ENCODE data around the gene ARHGAP26. TPM values are rescaled to one million over a fixed set of nuclear protein-coding genes. Genes with fewer than 3 reads are reported as not detected.
A peak's percentile ranks its signal among the peaks of the same experiment; 100 is the strongest.

Gene ARHGAP26
- total and polyA plus RNA-seq, 4 donors, result 5.4 to 52.3 (median 30.4) TPM

GRCh38 chr5:143056792-143057579 lies 286.8 kb downstream of the ARHGAP26 start:
- no peaks in the 10 kb centered on the region for H3K27me3 ChIP-seq (ENCODE audit: control insufficient read depth in 3 of 3, insufficient read depth in 3 of 3, low read length in 2 of 3)
- H3K27ac ChIP-seq (ENCODE audit: low read depth in 1 of 2, low read length in 1 of 2), result peak overlapping the region in 1 of 2 donors; percentile 79
- ATAC-seq (ENCODE audit: insufficient read depth, low FRiP score) (no peak), DNase-seq (no peak)
- H3K4me3 ChIP-seq, result no peak overlapping the region
- no peaks in the 10 kb centered on the region for H3K9me3 ChIP-seq (ENCODE audit: control insufficient read depth in 4 of 4, insufficient read depth in 3 of 4, low read length in 3 of 4)
- no peak for TF ChIP-seq CTCF (IDR thresholded peaks at IDR 0.05; ENCODE audit: control extremely low read depth, extremely low read depth)
- H3K9ac ChIP-seq (ENCODE audit: insufficient read depth in 1 of 2, low read length in 2 of 2), result no peak overlapping the region
- peaks cover 0 to 18% (median 1%) of the 10 kb centered on the region in 4 donors for H3K36me3 ChIP-seq (ENCODE audit: control insufficient read depth in 4 of 4, insufficient read depth in 4 of 4, low read length in 4 of 4)
- WGBS, 2 donors, result 78 to 87% methylated on average over 2 of the region's 2 CpGs
- peaks cover 0 to 20% (median 12%) of the 10 kb centered on the region in 5 donors for H3K4me1 ChIP-seq (ENCODE audit: control insufficient read depth in 5 of 5, insufficient read depth in 5 of 5, low read length in 5 of 5)

GRCh38 chr5:143057580-143057999 lies 287.4 kb downstream of the ARHGAP26 start:
- WGBS, 2 donors, result 73 to 80% methylated on average over 3 of the region's 3 CpGs
- no peak for TF ChIP-seq CTCF (IDR thresholded peaks at IDR 0.05; ENCODE audit: control extremely low read depth, extremely low read depth)
- no peaks in the 10 kb centered on the region for H3K9me3 ChIP-seq (ENCODE audit: control insufficient read depth in 4 of 4, insufficient read depth in 3 of 4, low read length in 3 of 4)
- DNase-seq, result no peak
- peaks cover 0 to 21% (median 12%) of the 10 kb centered on the region in 5 donors for H3K4me1 ChIP-seq (ENCODE audit: control insufficient read depth in 5 of 5, insufficient read depth in 5 of 5, low read length in 5 of 5)
- H3K4me3 ChIP-seq, result no peak overlapping the region
- no peak overlapping the region for H3K9ac ChIP-seq (ENCODE audit: insufficient read depth in 1 of 2, low read length in 2 of 2)
- no peak for ATAC-seq (ENCODE audit: insufficient read depth, low FRiP score)
- no peaks in the 10 kb centered on the region for H3K27me3 ChIP-seq (ENCODE audit: control insufficient read depth in 3 of 3, insufficient read depth in 3 of 3, low read length in 2 of 3)
- peaks cover 0 to 18% (median 1%) of the 10 kb centered on the region in 4 donors for H3K36me3 ChIP-seq (ENCODE audit: control insufficient read depth in 4 of 4, insufficient read depth in 4 of 4, low read length in 4 of 4)
- H3K27ac ChIP-seq (ENCODE audit: low read depth in 1 of 2, low read length in 1 of 2), result no peak overlapping the region

GRCh38 chr5:143059355-143059754 lies 289.2 kb downstream of the ARHGAP26 start:
- Histone ChIP-seq H3K4me1 (ENCODE audit: control insufficient read depth in 5 of 5, insufficient read depth in 5 of 5, low read length in 5 of 5) (peaks cover 11 to 39% (median 24%) of the 10 kb centered on the region in 5 donors), H3K36me3 (ENCODE audit: control insufficient read depth in 4 of 4, insufficient read depth in 4 of 4, low read length in 4 of 4) (peaks cover 0 to 13% (median 1%) of the 10 kb centered on the region in 4 donors), H3K9ac (ENCODE audit: insufficient read depth in 1 of 2, low read length in 2 of 2) (no peak overlapping the region), H3K27me3 (ENCODE audit: control insufficient read depth in 3 of 3, insufficient read depth in 3 of 3, low read length in 2 of 3) (no peaks in the 10 kb centered on the region), H3K4me3 (no peak overlapping the region), H3K27ac (ENCODE audit: low read depth in 1 of 2, low read length in 1 of 2) (no peak overlapping the region), H3K9me3 (ENCODE audit: control insufficient read depth in 4 of 4, insufficient read depth in 3 of 4, low read length in 3 of 4) (no peaks in the 10 kb centered on the region)
- no peak for TF ChIP-seq CTCF (IDR thresholded peaks at IDR 0.05; ENCODE audit: control extremely low read depth, extremely low read depth)
- DNase-seq (no peak), ATAC-seq (ENCODE audit: insufficient read depth, low FRiP score) (no peak)
- 100% methylated on average over 1 of the region's 1 CpG for WGBS, 2 donors

All from lung (tissue), 12 donors.